Right forelimb (tissue), 1 donor: Measurements from ENCODE around the gene OR2AJ1.

Experiments used
- DNase-seq: peaks from one replicate; pipeline ENCODE4 v3.0.0-alpha.2; 2018

OR2AJ1 gene

DNA sequence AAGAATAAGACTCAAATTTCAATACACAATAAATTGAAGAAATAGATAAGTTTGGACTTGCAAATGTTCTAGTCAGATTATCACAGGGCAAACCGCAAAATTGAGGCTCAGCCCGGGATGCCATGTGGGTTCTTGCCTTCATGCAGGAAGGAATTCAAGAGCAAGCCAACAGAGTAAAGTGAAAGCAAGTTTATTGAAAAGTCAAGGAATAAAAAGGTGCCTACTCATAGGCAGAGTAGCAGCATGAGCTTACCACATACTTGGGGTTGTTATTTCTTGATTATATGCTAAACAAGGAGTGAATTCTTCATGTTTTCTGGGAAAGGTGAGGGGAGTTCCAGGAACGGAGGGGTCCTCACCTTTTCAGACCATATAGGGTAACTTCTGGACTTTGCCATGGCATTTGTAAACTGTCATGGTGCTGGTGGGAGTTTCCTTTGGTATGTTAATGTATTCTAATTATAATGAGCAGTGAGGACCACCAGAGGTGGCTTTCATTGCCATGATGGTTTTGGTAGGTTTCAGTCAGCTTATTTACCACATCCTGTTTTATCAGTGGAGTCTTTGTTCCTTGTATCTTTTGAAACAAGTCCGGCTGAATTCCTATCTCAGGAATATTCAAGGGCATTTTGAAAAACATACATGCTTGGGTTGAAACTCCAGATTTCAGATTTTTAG is 38.4 kb downstream of the OR2AJ1 start:
- no peak for DNase-seq

- DNase-seq = no peak
These were observed 40.2 kb downstream of the OR2AJ1 start, which contains the start of gene OR2AK2 for GRCh38 chr1:247964933-247965332. Gene OR2AK2 (plus strand): TSS chr1:247965233. CDS start chr1:247965377, 144 bp downstream.

DNA sequence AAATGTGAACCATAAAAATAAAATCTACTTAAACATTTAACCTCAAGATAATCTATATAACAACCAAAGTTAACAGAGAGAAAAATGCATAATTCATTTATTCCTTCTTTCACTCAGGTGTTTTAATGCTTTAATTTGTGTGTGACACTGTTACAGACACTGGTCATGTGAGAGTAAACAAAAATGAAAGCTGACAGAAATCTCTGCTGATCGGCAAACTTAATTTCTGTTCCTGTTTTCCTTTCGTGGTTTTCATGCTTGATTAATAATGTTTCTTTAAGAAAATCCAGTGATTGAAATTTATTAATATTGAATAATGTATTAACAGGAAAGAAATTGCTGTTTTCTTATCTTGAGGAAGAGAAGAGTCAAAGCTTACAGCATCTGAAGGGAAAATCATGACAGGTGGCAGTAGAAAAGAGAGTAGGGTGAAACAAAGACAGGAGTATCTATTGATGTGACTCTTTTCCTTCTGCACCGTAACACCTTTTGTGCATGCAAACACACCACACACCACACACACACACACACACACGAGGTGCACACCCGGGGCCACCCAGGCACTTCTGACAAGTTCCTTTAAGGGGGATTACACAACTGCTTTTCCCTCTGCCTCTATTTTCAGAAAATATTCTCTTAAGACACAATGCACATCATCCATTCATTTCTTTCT is 42.0 kb downstream of the OR2AJ1 start:
- DNase-seq = no peak
